B cell (primary cell): ENCODE data around the gene RBM26.

Experiments used
- CTCF ChIP-seq: fragments of 200-600 bp; IDR thresholded peaks from one replicate; pipeline ENCODE4 v1.8.0; 2022; ENCODE audit warnings: antibody characterized with exemption, mild to moderate bottlenecking
- EZH2 ChIP-seq: IDR thresholded peaks from 2 replicates; pipeline ENCODE4 v1.6.1; 2012; ENCODE audit warnings: borderline replicate concordance, low read depth, mild to moderate bottlenecking, moderate library complexity, low read length; ENCODE audit not compliant: insufficient read depth, poor library complexity, severe bottlenecking

GRCh38 chr13:79448413-79448812 is 42.4 kb upstream of the RBM26 start:
- TF ChIP-seq CTCF, result no peak
- no peak for TF ChIP-seq EZH2
